K562 (cell line): ENCODE measurements around the gene MAS1L. TPM values are rescaled to one million over a fixed set of nuclear protein-coding genes. Genes with fewer than 3 reads are reported as not detected.

Source experiments
- ATAC-seq: fragments of 200-7000 bp; cut with Tn5 transposase; 3 replicates; pipeline ENCODE4 v1.9.1; 2020; ENCODE audit warnings: moderate library complexity
- BruUV-seq: library from RNA; stranded (reverse); fragments of 400-500 nt; replicated peaks from 2 replicates; lab custom pipeline; 2021; lab: Mats Ljungman, UMichigan
- CTCF ChIA-PET: fragments of 300-600 bp; formaldehyde crosslinking; extraction: SDS; loops from one replicate; lab custom pipeline; 2021; ENCODE audit warnings: low intra/inter-chr PET ratio; lab: Yijun Ruan, JAX
- POLR2A ChIA-PET: fragments of 300-600, 350-650 bp; sonication (Branson Sonifier 250); formaldehyde crosslinking; extraction: SDS; loops from one replicate; lab custom pipeline; 2021; ENCODE audit warnings: antibody characterized with exemption, inconsistent platforms; lab: Yijun Ruan, JAX
- DNase-seq, 4 experiments: peaks; one replicate each; pipeline versions ENCODE4 v3.0.0 to v3.0.0-alpha.2; 2011 to 2018; ENCODE audit warnings: low spot score in 3 of 4, mixed read lengths in 3 of 4; ENCODE audit errors: extremely low read depth in 1 of 4
- FAIRE-seq: peaks from 2 replicates; lab custom pipeline; 2011; peaks lifted over from hg19 to GRCh38; lab: Jason Lieb, UNC
- H2AFZ ChIP-seq: 2 replicates; pipeline ENCODE4 v1.6.0; 2011; ENCODE audit warnings: low read depth, low read length, control low read depth, inconsistent platforms
- H3K27ac ChIP-seq: fragments of 200-600 bp; 3 replicates; pipeline ENCODE4 v1.8.0; 2011; ENCODE audit warnings: low read depth, mild to moderate bottlenecking, control low read depth, inconsistent platforms, low read length, moderate library complexity, mixed read lengths; ENCODE audit errors: extremely low read depth
- H3K27me3 ChIP-seq, 2 experiments: fragments of 300-600 bp in 1 of 2; 2 replicates in 1 of 2; 3 replicates in 1 of 2; pipeline versions ENCODE4 v1.6.0 to v1.8.0; 2011; ENCODE audit warnings: inconsistent platforms in 2 of 2, low read length in 2 of 2, mild to moderate bottlenecking in 1 of 2, mixed read lengths in 1 of 2, moderate library complexity in 1 of 2; ENCODE audit not compliant: control insufficient read depth in 2 of 2, insufficient read depth in 2 of 2
- H3K36me3 ChIP-seq: fragments of 300-600 bp; 3 replicates; pipeline ENCODE4 v1.8.0; 2011; ENCODE audit warnings: mild to moderate bottlenecking, low read length, inconsistent platforms; ENCODE audit not compliant: control insufficient read depth, insufficient read depth
- H3K4me1 ChIP-seq, 2 experiments: fragments of 200-600 bp in 1 of 2; replicated peaks in 1 of 2; 2 replicates in 1 of 2; 3 replicates in 1 of 2; pipeline versions ENCODE4 v1.5.1 to v1.8.0; 2011; ENCODE audit warnings: inconsistent platforms in 2 of 2, low read length in 2 of 2, mild to moderate bottlenecking in 1 of 2, mixed read lengths in 1 of 2, moderate library complexity in 1 of 2; ENCODE audit not compliant: control insufficient read depth in 2 of 2, insufficient read depth in 2 of 2
- H3K4me2 ChIP-seq: 2 replicates; pipeline ENCODE4 v1.6.1; 2011; ENCODE audit warnings: low read length, control low read depth, inconsistent platforms, mixed read lengths; ENCODE audit not compliant: insufficient read depth
- H3K4me3 ChIP-seq: fragments of 200-600 bp; sonication (generic), shearing (Covaris generic); 2 replicates; pipeline ENCODE4 v1.5.1; 2016; ENCODE audit warnings: control low read depth, inconsistent platforms
- H3K79me2 ChIP-seq: fragments of 200-600 bp; 3 replicates; pipeline ENCODE4 v1.8.0; 2011; ENCODE audit warnings: low read length, inconsistent platforms; ENCODE audit not compliant: control insufficient read depth, insufficient read depth
- H3K9ac ChIP-seq, 2 experiments: 2 replicates each; pipeline versions ENCODE4 v1.6.0 to v1.6.1; 2011; ENCODE audit warnings: low read depth in 2 of 2, low read length in 2 of 2, control low read depth in 1 of 2, inconsistent platforms in 1 of 2, mild to moderate bottlenecking in 1 of 2, mixed read lengths in 1 of 2; ENCODE audit not compliant: insufficient read depth in 1 of 2
- H3K9me1 ChIP-seq: one replicate; pipeline ENCODE4 v1.6.0; 2011; ENCODE audit warnings: inconsistent platforms, mild to moderate bottlenecking, low read length, moderate library complexity; ENCODE audit not compliant: control insufficient read depth, insufficient read depth
- H3K9me3 ChIP-seq: replicated peaks from 2 replicates; pipeline ENCODE4 v1.5.1; 2011; ENCODE audit warnings: low read depth, low read length, inconsistent platforms; ENCODE audit not compliant: control insufficient read depth, insufficient read depth
- H4K20me1 ChIP-seq: replicated peaks from 2 replicates; pipeline ENCODE4 v1.6.1; 2011; ENCODE audit warnings: low read length, inconsistent platforms, mixed read lengths; ENCODE audit not compliant: control insufficient read depth, insufficient read depth
- ARID1B ChIP-seq: fragments of 450-650 bp; IDR thresholded peaks from 2 replicates; pipeline ENCODE4 v1.6.1; 2016; ENCODE audit warnings: antibody characterized with exemption, mild to moderate bottlenecking, inconsistent platforms
- DDX20 ChIP-seq: fragments of 450-650 bp; IDR thresholded peaks from 2 replicates; pipeline ENCODE4 v1.6.1; 2016; ENCODE audit warnings: missing genetic modification characterization, low read depth, mild to moderate bottlenecking, missing compliant biosample characterization, moderate library complexity
- PML ChIP-seq: IDR thresholded peaks from 2 replicates; pipeline ENCODE4 v1.6.1; 2012; ENCODE audit warnings: low read length, inconsistent platforms
- SPI1 ChIP-seq: IDR thresholded peaks from 2 replicates; pipeline ENCODE4 v1.6.1; 2011; ENCODE audit warnings: low read depth, low read length, control low read depth, borderline replicate concordance
- STAT5A ChIP-seq: IDR thresholded peaks from 2 replicates; pipeline ENCODE4 v1.6.1; 2012; ENCODE audit warnings: low read length, inconsistent platforms, borderline replicate concordance
- ZNF165 ChIP-seq: fragments of 250-450 bp; sonication (Bioruptor Pico); IDR thresholded peaks from 2 replicates; pipeline ENCODE4 v1.4.0; 2020; ENCODE audit warnings: borderline replicate concordance
- ZSCAN29 ChIP-seq: fragments of 450-650 bp; IDR thresholded peaks from 2 replicates; pipeline ENCODE4 v1.6.1; 2017
- WGBS: fragments of 100-300 bp; shearing (Covaris generic); methylation state at CpG from one replicate; pipeline ENCODE4 v1.1.6; 2016; ENCODE audit warnings: low coverage, mixed read lengths; ENCODE audit not compliant: insufficient coverage; ENCODE audit errors: missing lambda C conversion rate; 5-methylcytosine and 5-hydroxymethylcytosine counted together
- in situ Hi-C: fragments of 300-500 bp; cut with MboI; formaldehyde crosslinking; loops from 4 replicates; pipeline ENCODE4 v1.15.0; 2018; ENCODE audit warnings: inconsistent platforms, mixed read lengths
- intact Hi-C: fragments of 100-400 bp; cut with micrococcal nuclease; formaldehyde crosslinking; loops from 2 replicates; pipeline ENCODE4 v1.14.2; 2022
- polyA plus RNA-seq, 8 experiments: library from polyadenylated mRNA; depleted of rRNA in 4 of 8; stranded (reverse) in 5 of 8; unstranded in 3 of 8; fragments of >200 nt; fragmentation: Nextera tagmentation in 2 of 8; fragmentation: Illumina TruSeq in 1 of 8; extraction: Ambion mirVana in 2 of 8; extraction: Trizol in 1 of 8; gene quantifications; 2 replicates each; pipeline versions ENCODE4 v1.2.1 to v1.2.3, GENCODE V29; 2011 to 2014; ENCODE audit warnings: inconsistent platforms in 1 of 8, missing spikeins in 1 of 8
- total RNA-seq, 7 experiments: library from RNA; depleted of rRNA in 6 of 7; stranded (reverse); fragments of >200 nt in 6 of 7; fragmentation: Illumina TruSeq in 2 of 7; extraction: Trizol in 2 of 7; gene quantifications; 2 replicates each; pipeline versions ENCODE4 v1.2.1 to v1.2.3, GENCODE V29; 2011 to 2021; ENCODE audit warnings: low replicate concordance in 1 of 7
- TF ChIP-seq, protein P1 (sequence below): fragments of 450-650 bp; formaldehyde crosslinking; IDR thresholded peaks from 2 replicates; pipeline ENCODE4 v1.4.0; 2020; ENCODE audit warnings: mild to moderate bottlenecking, moderate library complexity

The MAS1L gene
- total and polyA plus RNA-seq, 9 of the 15 experiments (the other 6 are each of a cell fraction or from before 2014, with no cell fraction given) = not detected

DNA sequence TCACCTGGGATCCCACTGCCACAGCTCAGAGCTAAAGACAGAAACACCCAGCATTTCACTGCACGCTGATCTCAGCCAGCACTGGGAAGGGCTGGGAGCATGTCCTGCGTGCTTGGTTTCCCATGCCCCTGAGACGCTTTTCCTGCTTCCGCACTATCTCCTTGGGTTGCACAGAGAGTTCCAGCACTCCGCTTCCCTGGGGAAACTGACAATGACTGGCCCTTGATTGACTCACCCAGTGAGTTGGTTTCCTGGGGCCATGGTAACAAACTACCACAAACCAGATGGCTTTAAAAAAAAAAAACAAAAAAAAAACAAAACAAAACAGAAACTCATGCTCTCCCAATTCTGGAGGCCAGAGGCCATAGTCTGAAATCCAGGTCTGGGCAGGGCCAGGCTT lies 14.8 kb upstream of the MAS1L start:
- Histone ChIP-seq H3K4me1 (no peaks in the 10 kb centered on the region), H3K27ac (no peak overlapping the region), H3K4me3 (no peak overlapping the region), H2AFZ (no peak overlapping the region), H3K9ac (peak overlapping the region in 1 of 2 experiments; percentile 45; a peak in 2 of 4 replicates), H3K9me1 (no peaks in the 10 kb centered on the region), H3K27me3 (peaks cover 8 to 55% of the 10 kb centered on the region in 2 experiments; a peak in 4 of 5 replicates), H4K20me1 (0 out of 2 replicates have a peak, but pooled peaks cover 2% of the 10 kb centered on the region), H3K4me2 (no peak overlapping the region), H3K79me2 (no peaks in the 10 kb centered on the region), H3K36me3 (no peaks in the 10 kb centered on the region), H3K9me3 (no peaks in the 10 kb centered on the region)
- in situ Hi-C loops = no loop called here
- DNase-seq (no peak), ATAC-seq (no peak), FAIRE-seq (no peak)
- no TSS peak for BruUV-seq
- TF ChIP-seq PML (no peak), STAT5A (no peak), ZNF165 (CRISPR knock-in tag) (no peak), DDX20 (tag) (no peak), ARID1B (no peak), SPI1 (no peak), ZSCAN29 (no peak)
- TF ChIP-seq, protein P1, sequence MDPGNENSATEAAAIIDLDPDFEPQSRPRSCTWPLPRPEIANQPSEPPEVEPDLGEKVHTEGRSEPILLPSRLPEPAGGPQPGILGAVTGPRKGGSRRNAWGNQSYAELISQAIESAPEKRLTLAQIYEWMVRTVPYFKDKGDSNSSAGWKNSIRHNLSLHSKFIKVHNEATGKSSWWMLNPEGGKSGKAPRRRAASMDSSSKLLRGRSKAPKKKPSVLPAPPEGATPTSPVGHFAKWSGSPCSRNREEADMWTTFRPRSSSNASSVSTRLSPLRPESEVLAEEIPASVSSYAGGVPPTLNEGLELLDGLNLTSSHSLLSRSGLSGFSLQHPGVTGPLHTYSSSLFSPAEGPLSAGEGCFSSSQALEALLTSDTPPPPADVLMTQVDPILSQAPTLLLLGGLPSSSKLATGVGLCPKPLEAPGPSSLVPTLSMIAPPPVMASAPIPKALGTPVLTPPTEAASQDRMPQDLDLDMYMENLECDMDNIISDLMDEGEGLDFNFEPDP (CRISPR knock-in tag) = no peak
- intact Hi-C loops = no loop called here
- WGBS = 16% methylated on average over 5 of the region's 5 CpGs
- POLR2A ChIA-PET = interaction anchor here (1.0 kb wide), 1 partner anchor 10 kb away, joined by 5 read pairs; no protein-coding TSS in a partner anchor
- CTCF ChIA-PET = no interaction called here
